Measurements from ENCODE around the gene THOC1. TPM values are rescaled to one million over a fixed set of nuclear protein-coding genes. Genes with fewer than 3 reads are reported as not detected.

THOC1 gene
- total RNA-seq, 1 donor from 2014 or later: 12.0 TPM

DNA sequence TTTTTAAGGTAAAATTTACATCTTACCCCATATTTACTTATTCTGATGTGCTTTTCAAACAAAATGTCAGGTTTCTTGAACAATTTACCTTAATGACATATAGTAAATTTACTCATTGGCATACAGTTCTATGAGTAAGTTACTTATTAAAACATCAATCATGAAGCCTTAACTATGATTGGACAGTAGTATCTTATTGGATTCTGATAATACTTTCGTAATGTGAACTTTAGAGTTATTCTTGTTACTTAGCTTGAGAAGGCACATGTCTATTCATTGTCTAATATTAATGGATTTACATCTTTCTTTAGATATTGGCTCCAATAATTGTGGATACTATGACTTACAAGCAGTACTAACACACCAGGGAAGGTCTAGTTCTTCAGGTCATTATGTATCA, 57.8 kb downstream of the THOC1 start:
- H3K27me3 ChIP-seq: no peaks in the 10 kb centered on the region
- H3K4me1 ChIP-seq: no peaks in the 10 kb centered on the region
- DNase-seq (ENCODE audit: low spot score in 2 of 2): no peak
- TF ChIP-seq, protein P1, sequence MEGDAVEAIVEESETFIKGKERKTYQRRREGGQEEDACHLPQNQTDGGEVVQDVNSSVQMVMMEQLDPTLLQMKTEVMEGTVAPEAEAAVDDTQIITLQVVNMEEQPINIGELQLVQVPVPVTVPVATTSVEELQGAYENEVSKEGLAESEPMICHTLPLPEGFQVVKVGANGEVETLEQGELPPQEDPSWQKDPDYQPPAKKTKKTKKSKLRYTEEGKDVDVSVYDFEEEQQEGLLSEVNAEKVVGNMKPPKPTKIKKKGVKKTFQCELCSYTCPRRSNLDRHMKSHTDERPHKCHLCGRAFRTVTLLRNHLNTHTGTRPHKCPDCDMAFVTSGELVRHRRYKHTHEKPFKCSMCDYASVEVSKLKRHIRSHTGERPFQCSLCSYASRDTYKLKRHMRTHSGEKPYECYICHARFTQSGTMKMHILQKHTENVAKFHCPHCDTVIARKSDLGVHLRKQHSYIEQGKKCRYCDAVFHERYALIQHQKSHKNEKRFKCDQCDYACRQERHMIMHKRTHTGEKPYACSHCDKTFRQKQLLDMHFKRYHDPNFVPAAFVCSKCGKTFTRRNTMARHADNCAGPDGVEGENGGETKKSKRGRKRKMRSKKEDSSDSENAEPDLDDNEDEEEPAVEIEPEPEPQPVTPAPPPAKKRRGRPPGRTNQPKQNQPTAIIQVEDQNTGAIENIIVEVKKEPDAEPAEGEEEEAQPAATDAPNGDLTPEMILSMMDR (IDR thresholded peaks at IDR 0.05): no peak
- H3K9me3 ChIP-seq: no peaks in the 10 kb centered on the region
- intact Hi-C loops (cut with DNase I): no loop called here
- peaks cover 46 to 63% of the 10 kb centered on the region in 2 donors for H3K36me3 ChIP-seq
- no peak overlapping the region for H3K27ac ChIP-seq
- H3K4me3 ChIP-seq: no peak overlapping the region

DNA sequence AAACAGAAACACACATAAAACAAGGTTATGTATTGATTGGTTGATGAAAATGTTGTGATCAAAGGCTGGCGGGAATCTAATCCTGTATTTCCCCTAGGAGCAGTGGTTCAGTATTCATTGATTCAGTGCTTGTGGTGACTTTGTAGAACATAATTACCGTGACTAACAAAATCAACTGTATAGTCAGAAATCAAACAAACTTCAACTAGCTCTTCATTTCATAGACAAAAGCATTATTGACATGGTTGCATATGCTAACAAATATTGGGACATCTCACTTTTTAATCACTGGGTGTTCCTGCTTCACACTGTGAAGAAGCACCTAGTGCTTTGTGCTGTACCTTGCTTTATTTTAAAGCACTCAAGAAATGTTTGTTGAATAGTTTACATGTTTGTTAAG, 68.1 kb downstream of the THOC1 start:
- TF ChIP-seq, protein P1 (IDR thresholded peaks at IDR 0.05): no peak
- Histone ChIP-seq H3K4me1 (no peaks in the 10 kb centered on the region), H3K4me3 (no peak overlapping the region), H3K27me3 (no peaks in the 10 kb centered on the region), H3K27ac (no peak overlapping the region), H3K9me3 (no peaks in the 10 kb centered on the region), H3K36me3 (peaks cover 40 to 76% of the 10 kb centered on the region in 2 donors)
- DNase-seq (ENCODE audit: low spot score in 2 of 2): no peak
- intact Hi-C loops (cut with DNase I): no loop called here

DNA sequence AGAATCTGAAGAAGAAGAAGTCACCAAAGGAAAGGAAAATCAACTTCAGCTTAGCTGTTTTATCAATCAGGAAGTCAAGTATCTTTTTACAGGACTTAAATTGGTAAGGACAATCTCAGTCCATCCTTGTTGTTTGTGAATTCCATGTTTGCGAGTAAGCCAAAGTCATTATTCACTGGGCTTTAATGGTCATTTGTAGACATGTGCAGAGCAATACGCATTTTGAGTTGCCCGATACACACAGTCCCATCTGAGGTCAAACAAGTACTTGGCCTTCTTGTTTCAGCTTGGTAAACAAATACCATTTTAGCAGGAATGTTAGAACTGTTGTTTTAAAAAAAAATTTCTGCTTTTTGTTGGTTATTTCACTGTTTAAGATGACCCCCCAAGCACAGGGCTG, 68.6 kb downstream of the THOC1 start:
- DNase-seq (ENCODE audit: low spot score in 2 of 2): no peak
- no peak overlapping the region for H3K27ac ChIP-seq
- H3K36me3 ChIP-seq: peaks cover 34 to 71% of the 10 kb centered on the region in 2 donors
- H3K27me3 ChIP-seq: no peaks in the 10 kb centered on the region
- H3K9me3 ChIP-seq: no peaks in the 10 kb centered on the region
- H3K4me3 ChIP-seq: no peak overlapping the region
- no peaks in the 10 kb centered on the region for H3K4me1 ChIP-seq
- intact Hi-C loops (cut with DNase I): no loop called here
- TF ChIP-seq, protein P1 (IDR thresholded peaks at IDR 0.05): no peak

DNA sequence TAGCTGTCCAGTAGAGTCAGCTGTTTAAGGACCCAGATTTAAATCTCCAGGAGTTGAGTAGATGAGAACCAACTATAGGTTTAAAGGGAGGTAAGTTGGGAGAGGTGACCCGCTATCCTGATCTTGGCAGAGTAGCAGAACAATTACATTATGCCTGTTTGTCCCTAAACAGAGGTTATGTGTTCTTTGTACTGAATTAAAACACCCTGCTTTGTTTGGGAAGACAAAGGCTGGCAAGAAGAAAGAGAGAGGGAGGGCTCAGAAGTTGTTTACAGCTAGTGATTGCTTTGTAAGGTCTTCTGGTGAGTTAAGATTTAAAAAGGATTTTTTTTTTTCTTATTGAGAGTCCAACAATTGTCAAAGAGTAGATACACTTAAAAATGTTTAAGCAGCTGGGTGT, 72.2 kb downstream of the THOC1 start:
- Histone ChIP-seq H3K4me1 (no peaks in the 10 kb centered on the region), H3K36me3 (peaks cover 22 to 42% of the 10 kb centered on the region in 2 donors), H3K4me3 (no peak overlapping the region), H3K9me3 (no peaks in the 10 kb centered on the region), H3K27me3 (no peaks in the 10 kb centered on the region), H3K27ac (no peak overlapping the region)
- DNase-seq (ENCODE audit: low spot score in 2 of 2): no peak
- TF ChIP-seq, protein P1 (IDR thresholded peaks at IDR 0.05): no peak
- intact Hi-C loops (cut with DNase I): no loop called here

DNA sequence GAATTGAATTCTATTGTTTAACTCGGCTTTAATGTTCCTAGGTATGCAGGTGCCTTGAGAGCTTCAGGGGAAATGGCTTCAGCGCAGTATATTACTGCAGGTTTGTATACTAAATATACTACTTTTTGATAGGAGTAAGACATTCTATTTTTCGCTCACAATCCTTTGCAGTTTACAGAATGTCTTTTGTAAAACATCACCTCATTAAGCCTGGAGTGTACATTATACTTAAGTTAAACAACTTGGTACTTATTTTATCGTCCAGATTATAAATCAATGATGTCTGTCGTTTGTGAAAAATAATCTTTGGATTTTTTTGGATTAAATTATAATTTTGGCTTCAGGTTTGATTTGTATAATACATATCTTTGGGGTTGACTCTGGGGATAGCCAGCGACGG, 75.0 kb downstream of the THOC1 start:
- DNase-seq (ENCODE audit: low spot score in 2 of 2): no peak
- H3K4me1 ChIP-seq: no peaks in the 10 kb centered on the region
- no peaks in the 10 kb centered on the region for H3K9me3 ChIP-seq
- H3K27me3 ChIP-seq: no peaks in the 10 kb centered on the region
- no peak overlapping the region for H3K27ac ChIP-seq
- intact Hi-C loops (cut with DNase I): no loop called here
- TF ChIP-seq, protein P1 (IDR thresholded peaks at IDR 0.05): no peak
- H3K36me3 ChIP-seq: peaks cover 11 to 16% of the 10 kb centered on the region in 2 donors
- H3K4me3 ChIP-seq: no peak overlapping the region

DNA sequence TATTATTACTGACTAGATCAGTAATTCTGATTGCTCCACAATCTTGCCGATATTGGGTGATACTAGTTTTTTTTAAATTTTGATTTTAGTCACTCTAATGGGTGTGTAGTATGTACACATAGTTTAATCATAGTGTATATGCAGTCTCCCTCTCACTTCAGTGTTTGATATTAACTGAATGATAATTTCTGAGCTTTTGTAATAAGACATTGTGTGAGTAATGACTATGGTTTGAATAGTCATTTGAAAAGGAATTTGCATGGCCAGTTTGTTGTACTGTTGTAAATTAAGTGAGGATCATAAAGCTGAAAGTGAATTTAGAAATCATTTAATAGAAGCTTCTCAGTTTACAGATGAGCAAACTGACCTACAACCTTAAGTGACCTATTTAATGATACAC, 76.1 kb downstream of the THOC1 start:
- DNase-seq (ENCODE audit: low spot score in 2 of 2): no peak
- no peaks in the 10 kb centered on the region for H3K4me1 ChIP-seq
- no peak overlapping the region for H3K4me3 ChIP-seq
- intact Hi-C loops (cut with DNase I): no loop called here
- H3K9me3 ChIP-seq: no peaks in the 10 kb centered on the region
- no peaks in the 10 kb centered on the region for H3K27me3 ChIP-seq
- H3K27ac ChIP-seq: no peak overlapping the region
- peaks cover 2 to 6% of the 10 kb centered on the region in 2 donors for H3K36me3 ChIP-seq
- TF ChIP-seq, protein P1 (IDR thresholded peaks at IDR 0.05): no peak

All from ascending aorta (tissue), 2 donors.